ENCODE measurements around the gene HCST.

DNA sequence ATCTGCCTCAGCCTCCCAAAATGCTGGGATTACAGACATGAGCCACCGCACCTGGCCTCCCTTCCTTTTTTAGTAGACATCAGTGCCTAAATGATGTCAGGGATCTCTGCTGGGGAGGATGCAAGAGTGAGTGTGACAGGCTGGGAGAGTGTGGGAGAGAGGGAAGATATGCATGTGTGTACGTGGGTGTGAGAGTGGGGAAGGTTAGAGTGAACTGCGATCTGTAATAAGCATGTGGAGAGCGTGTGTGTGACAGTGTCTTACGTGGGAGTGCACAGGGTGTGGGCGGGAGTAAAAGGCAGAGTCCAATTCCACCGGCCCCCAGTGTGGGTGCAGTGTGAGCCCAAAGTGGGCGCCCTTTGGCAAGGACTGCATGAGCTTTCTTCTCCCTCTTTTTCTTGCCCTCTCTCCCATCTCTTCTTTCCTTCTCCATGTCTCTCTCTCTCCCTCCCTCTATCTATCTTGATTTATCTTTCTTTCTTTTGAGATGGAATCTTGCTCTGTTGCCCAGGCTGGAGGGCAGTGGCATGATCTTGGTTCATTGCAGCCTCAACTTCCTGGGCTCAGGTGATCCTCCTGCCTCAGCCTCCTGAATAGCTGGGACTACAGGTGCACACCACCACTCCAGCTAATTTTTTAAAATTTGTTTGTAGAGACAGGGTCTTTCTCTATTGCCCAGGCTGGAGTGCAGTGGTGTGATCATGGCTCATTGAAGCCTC lies 49.1 kb upstream of the HCST start:
- TF ChIP-seq, protein P1, sequence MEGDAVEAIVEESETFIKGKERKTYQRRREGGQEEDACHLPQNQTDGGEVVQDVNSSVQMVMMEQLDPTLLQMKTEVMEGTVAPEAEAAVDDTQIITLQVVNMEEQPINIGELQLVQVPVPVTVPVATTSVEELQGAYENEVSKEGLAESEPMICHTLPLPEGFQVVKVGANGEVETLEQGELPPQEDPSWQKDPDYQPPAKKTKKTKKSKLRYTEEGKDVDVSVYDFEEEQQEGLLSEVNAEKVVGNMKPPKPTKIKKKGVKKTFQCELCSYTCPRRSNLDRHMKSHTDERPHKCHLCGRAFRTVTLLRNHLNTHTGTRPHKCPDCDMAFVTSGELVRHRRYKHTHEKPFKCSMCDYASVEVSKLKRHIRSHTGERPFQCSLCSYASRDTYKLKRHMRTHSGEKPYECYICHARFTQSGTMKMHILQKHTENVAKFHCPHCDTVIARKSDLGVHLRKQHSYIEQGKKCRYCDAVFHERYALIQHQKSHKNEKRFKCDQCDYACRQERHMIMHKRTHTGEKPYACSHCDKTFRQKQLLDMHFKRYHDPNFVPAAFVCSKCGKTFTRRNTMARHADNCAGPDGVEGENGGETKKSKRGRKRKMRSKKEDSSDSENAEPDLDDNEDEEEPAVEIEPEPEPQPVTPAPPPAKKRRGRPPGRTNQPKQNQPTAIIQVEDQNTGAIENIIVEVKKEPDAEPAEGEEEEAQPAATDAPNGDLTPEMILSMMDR (IDR thresholded peaks at IDR 0.05): no peak
- no peak for TF ChIP-seq POLR2AphosphoS5 (IDR thresholded peaks at IDR 0.05)
- TF ChIP-seq POLR2A (IDR thresholded peaks at IDR 0.05): no peak

Measured in sigmoid colon (tissue), 4 donors.